ENCODE results near the gene RGMA.

Gene RGMA

GRCh38 chr15:93093765-93094164 lies 4.8 kb upstream of the RGMA start:
- no peak for DNase-seq (ENCODE audit: extremely low read depth in 1 of 2, low read depth in 1 of 2)

- no peak for DNase-seq (ENCODE audit: extremely low read depth in 1 of 2, low read depth in 1 of 2)
Observed at GRCh38 chr15:93091465-93091864, 2.5 kb upstream of the RGMA start.

GRCh38 chr15:93089727-93090305 lies 805 bp upstream of the RGMA start:
- DNase-seq (ENCODE audit: extremely low read depth in 1 of 2, low read depth in 1 of 2), result no peak

GRCh38 chr15:93088200-93088980 lies 621 bp downstream of the RGMA start:
- no peak for DNase-seq (ENCODE audit: extremely low read depth in 1 of 2, low read depth in 1 of 2)

- peak; percentile 18 to 42 for DNase-seq (ENCODE audit: extremely low read depth in 1 of 2, low read depth in 1 of 2)
Observed at GRCh38 chr15:93087825-93088199, 1.2 kb downstream of the RGMA start.

GRCh38 chr15:93086791-93087190 lies 2.2 kb downstream of the RGMA start:
- no peak for DNase-seq (ENCODE audit: extremely low read depth in 1 of 2, low read depth in 1 of 2)

GRCh38 chr15:93085692-93086091 lies 3.3 kb downstream of the RGMA start:
- no peak for DNase-seq (ENCODE audit: extremely low read depth in 1 of 2, low read depth in 1 of 2)

- DNase-seq (ENCODE audit: extremely low read depth in 1 of 2, low read depth in 1 of 2), result no peak
Observed at GRCh38 chr15:93082861-93083260, 6.2 kb downstream of the RGMA start.

- no peak for DNase-seq (ENCODE audit: extremely low read depth in 1 of 2, low read depth in 1 of 2)
Observed at GRCh38 chr15:93081399-93081798, 7.6 kb downstream of the RGMA start.

- no peak for DNase-seq (ENCODE audit: extremely low read depth in 1 of 2, low read depth in 1 of 2)
Observed at GRCh38 chr15:93080451-93080850, 8.6 kb downstream of the RGMA start.

- no peak for DNase-seq (ENCODE audit: extremely low read depth in 1 of 2, low read depth in 1 of 2)
Observed at GRCh38 chr15:93076875-93077274, 12.1 kb downstream of the RGMA start.

GRCh38 chr15:93076217-93076616 lies 12.8 kb downstream of the RGMA start:
- DNase-seq (ENCODE audit: extremely low read depth in 1 of 2, low read depth in 1 of 2), result no peak

GRCh38 chr15:93074599-93074998 lies 14.4 kb downstream of the RGMA start:
- no peak for DNase-seq (ENCODE audit: extremely low read depth in 1 of 2, low read depth in 1 of 2)

GRCh38 chr15:93073465-93073952 lies 15.5 kb downstream of the RGMA start:
- DNase-seq (ENCODE audit: extremely low read depth in 1 of 2, low read depth in 1 of 2), result no peak

- DNase-seq (ENCODE audit: extremely low read depth in 1 of 2, low read depth in 1 of 2), result no peak
Observed at GRCh38 chr15:93072411-93073394, 16.3 kb downstream of the RGMA start.

- no peak for DNase-seq (ENCODE audit: extremely low read depth in 1 of 2, low read depth in 1 of 2)
Observed at GRCh38 chr15:93072011-93072410, 17.0 kb downstream of the RGMA start.

- DNase-seq (ENCODE audit: extremely low read depth in 1 of 2, low read depth in 1 of 2), result no peak
Observed at GRCh38 chr15:93071469-93071936, 17.5 kb downstream of the RGMA start.

- no peak for DNase-seq (ENCODE audit: extremely low read depth in 1 of 2, low read depth in 1 of 2)
Observed at GRCh38 chr15:93070551-93071296, 18.3 kb downstream of the RGMA start.

GRCh38 chr15:93070132-93070531 lies 18.9 kb downstream of the RGMA start:
- no peak for DNase-seq (ENCODE audit: extremely low read depth in 1 of 2, low read depth in 1 of 2)

- no peak for DNase-seq (ENCODE audit: extremely low read depth in 1 of 2, low read depth in 1 of 2)
Observed at GRCh38 chr15:93068581-93069199, 20.3 kb downstream of the RGMA start.

All from activated CD8-positive, alpha-beta memory T cell treated with anti-CD3 and anti-CD28 coated beads for 1 hour (primary cell).